ENCODE data around the gene ATG4C.
"Not testable (repeated sequence)": the region's sequence is repeated elsewhere in the genome, so short reads cannot be mapped to it uniquely, and the experiment has no call there.

GRCh38 chr1:62761223-62761870 is 22.6 kb upstream of the ATG4C start:
- TF ChIP-seq POLR2AphosphoS5 (IDR thresholded peaks at IDR 0.05; ENCODE audit: low read depth, low read length); POLR2A (IDR thresholded peaks at IDR 0.05; ENCODE audit: low read depth, low read length); TAF1 (IDR thresholded peaks at IDR 0.05; ENCODE audit: borderline replicate concordance, low read depth, low read length): not testable (repeated sequence)
